ENCODE data around the gene PCSK5.
"Not testable (repeated sequence)": the region's sequence is repeated elsewhere in the genome, so short reads cannot be mapped to it uniquely, and the experiment has no call there.

PCSK5 gene

DNA sequence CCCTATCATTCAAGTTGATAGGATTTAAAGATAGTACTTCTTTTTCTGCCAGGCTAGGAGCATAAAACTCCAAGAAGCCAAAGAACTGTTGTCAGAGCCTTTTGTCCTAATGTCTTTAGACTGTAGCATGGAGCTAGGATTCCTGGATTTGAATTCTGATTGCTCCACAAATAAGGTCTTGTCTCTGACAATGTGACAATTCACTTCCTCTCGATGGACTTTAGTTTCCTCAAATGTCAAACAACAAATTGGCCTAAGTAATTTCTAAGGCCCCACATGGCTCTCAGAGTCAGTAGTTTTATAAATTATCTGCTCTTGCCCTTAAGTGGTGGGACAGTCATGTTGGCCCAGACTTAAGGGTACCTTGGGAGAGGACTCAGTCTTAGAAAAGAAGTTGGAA is 467.1 kb downstream of the PCSK5 start:
- no peak for DNase-seq (ENCODE audit: low spot score)
- in situ Hi-C loops (cut with MboI; ENCODE audit: low sequenced_read_pairs, unreplicated experiment), result no loop called here
- TF ChIP-seq CTCF (IDR thresholded peaks at IDR 0.05; ENCODE audit: borderline replicate concordance, control extremely low read depth, extremely low read depth, insufficient read depth, missing control alignments), result no peak

DNA sequence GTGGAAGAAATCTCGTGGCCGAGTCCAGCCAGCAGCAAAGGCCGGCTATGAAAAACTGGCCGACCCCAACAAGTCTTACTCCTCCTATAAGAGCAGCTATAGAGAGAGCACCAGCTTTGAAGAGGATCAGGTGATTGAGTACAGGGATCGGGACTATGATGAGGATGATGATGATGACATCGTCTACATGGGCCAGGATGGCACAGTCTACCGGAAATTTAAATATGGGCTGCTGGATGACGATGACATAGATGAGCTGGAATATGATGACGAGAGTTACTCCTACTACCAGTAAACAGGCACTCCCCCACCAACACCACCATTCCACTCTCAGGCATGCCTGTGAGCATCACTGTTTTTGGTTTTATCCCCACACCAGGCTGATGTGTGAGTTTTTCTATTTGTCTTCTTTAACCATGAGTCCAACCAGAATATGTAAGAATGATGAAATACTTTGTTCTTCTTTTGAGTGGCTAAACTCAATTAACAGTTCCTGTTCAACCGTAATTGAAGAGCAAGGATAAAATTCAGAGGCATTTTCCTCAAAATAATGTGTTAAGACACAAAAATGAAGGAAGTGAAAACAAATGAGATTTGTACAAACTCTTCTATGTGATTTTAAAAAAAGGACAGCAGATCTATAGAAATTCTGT is 468.3 kb downstream of the PCSK5 start:
- TF ChIP-seq CTCF (IDR thresholded peaks at IDR 0.05; ENCODE audit: borderline replicate concordance, control extremely low read depth, extremely low read depth, insufficient read depth, missing control alignments), result no peak
- in situ Hi-C loops (cut with MboI; ENCODE audit: low sequenced_read_pairs, unreplicated experiment), result no loop called here
- no peak for DNase-seq (ENCODE audit: low spot score)

DNA sequence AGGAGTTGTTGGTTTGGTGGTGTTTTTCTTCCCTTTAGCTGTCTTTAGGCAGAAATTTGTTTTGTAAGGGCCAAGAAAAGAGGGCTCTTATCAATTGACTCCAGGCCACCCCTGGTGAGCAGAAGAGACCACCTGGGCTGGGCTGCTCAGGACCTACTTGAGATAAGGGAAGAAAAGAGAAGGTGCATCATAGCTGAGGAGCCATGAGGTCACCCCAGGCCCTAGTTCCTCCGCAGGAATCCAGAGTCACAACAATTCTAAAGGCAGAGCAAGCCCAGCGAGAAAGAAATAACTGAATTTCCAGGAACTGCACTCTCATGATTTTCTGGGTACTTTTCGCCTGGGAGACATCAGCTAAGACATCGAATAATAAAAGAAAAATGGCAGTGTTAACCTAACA is 468.9 kb downstream of the PCSK5 start:
- DNase-seq (ENCODE audit: low spot score), result no peak
- no peak for TF ChIP-seq CTCF (IDR thresholded peaks at IDR 0.05; ENCODE audit: borderline replicate concordance, control extremely low read depth, extremely low read depth, insufficient read depth, missing control alignments)
- in situ Hi-C loops (cut with MboI; ENCODE audit: low sequenced_read_pairs, unreplicated experiment), result no loop called here

DNA sequence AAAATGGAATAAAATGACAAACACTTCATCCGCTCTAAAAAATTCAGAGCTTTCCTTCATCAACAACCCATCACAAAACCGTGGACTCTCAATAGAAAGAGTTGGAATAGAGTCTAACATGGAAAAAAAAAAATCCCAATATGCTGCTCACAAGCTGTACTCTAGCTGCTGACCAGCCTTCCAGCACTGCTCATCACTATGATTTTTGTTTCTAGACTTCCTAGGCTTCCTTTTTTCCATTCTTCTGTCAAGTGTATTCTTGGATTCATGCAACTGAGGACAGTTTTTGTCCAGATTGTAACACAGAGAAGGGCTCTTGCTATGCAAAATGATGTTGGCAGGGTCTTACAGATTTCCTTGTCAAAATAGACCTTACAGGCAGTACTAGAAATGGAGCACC is 469.3 kb downstream of the PCSK5 start:
- TF ChIP-seq CTCF (IDR thresholded peaks at IDR 0.05; ENCODE audit: borderline replicate concordance, control extremely low read depth, extremely low read depth, insufficient read depth, missing control alignments), result no peak
- in situ Hi-C loops (cut with MboI; ENCODE audit: low sequenced_read_pairs, unreplicated experiment), result no loop called here

DNA sequence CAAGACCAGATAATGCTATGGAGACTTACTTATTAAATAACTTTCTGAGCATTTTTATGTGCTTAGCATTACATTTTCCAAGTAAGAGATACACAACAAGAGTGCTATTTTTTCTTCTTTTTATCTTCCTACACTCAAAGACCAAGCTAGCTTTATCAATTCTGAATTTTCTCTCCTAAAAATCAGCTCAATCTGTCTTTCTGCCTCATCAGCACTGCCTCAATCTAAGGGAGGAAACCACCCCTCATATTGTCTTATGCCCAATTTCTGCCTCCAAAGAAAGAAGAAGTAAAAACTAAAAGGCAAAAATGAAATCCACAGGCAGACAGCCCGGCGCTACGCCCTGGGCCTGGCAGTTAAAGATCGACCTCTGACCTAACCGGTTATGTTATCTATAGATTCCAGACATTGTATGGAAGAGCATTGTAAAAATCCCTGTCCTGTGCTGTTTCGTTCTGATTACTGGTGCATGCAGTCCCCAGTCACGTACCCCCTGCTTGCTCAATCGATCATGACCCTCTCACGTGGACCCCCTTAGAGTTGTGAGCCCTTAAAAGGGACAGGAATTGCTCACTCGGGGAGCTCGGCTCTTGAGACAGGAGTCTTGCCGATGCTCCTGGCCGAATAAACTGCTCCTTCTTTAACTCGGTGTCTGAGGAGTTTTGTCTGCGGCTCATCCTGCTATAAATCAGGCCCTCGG is 472.0 kb downstream of the PCSK5 start:
- DNase-seq (ENCODE audit: low spot score); in situ Hi-C loops (cut with MboI; ENCODE audit: low sequenced_read_pairs, unreplicated experiment): not testable (repeated sequence)

More for the DNA sequence above, 469.3 kb downstream of the PCSK5 start:
- DNase-seq (ENCODE audit: low spot score), result no peak

- in situ Hi-C loops (cut with MboI; ENCODE audit: low sequenced_read_pairs, unreplicated experiment), result no loop called here
- TF ChIP-seq CTCF (IDR thresholded peaks at IDR 0.05; ENCODE audit: borderline replicate concordance, control extremely low read depth, extremely low read depth, insufficient read depth, missing control alignments), result no peak
- no peak for DNase-seq (ENCODE audit: low spot score)
These were observed 472.5 kb downstream of the PCSK5 start for GRCh38 chr9:76363032-76363395.

DNA sequence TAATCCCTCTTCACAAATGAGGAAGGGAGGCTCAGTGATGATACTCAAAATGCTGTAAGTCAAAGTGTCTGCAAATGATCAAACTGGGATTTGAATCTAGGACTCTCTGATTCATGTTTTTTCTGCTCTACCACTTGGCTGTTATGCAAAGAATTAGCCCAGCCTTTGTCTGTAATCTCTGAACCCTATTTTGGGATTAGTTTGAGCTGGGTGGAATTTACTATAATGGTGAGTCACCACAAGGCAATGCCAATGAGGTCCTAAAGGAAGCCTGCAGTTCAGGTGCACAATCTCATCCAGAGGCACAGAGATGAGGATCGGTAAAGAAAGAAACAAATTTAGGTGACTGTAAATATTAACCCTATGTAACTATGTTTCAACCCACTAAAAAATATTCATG is 474.6 kb downstream of the PCSK5 start:
- no peak for TF ChIP-seq CTCF (IDR thresholded peaks at IDR 0.05; ENCODE audit: borderline replicate concordance, control extremely low read depth, extremely low read depth, insufficient read depth, missing control alignments)
- DNase-seq (ENCODE audit: low spot score), result no peak
- in situ Hi-C loops (cut with MboI; ENCODE audit: low sequenced_read_pairs, unreplicated experiment), result no loop called here

Data from GM13976 (cell line).